CD14-positive monocyte (primary cell): ENCODE data around the gene ACTRT2. TPM values are rescaled to one million over a fixed set of nuclear protein-coding genes. Genes with fewer than 3 reads are reported as not detected.

Source experiments
- DNase-seq, 3 donors: peaks; one replicate each; pipeline ENCODE4 v3.0.0-alpha.2; 2011 to 2022
- H2AFZ ChIP-seq: 2 replicates; pipeline ENCODE4 v1.6.0; 2012; ENCODE audit warnings: mild to moderate bottlenecking, low read depth, low read length, inconsistent platforms; ENCODE audit not compliant: insufficient read depth, poor library complexity, severe bottlenecking
- H3K27ac ChIP-seq, 2 donors: 1 replicate in 1 of 2; 2 replicates in 1 of 2; pipeline ENCODE4 v1.5.1; 2012 to 2013; ENCODE audit warnings: low read length in 2 of 2, control low read depth in 1 of 2, inconsistent platforms in 1 of 2, low read depth in 1 of 2, mild to moderate bottlenecking in 1 of 2
- H3K27me3 ChIP-seq, 2 donors: one replicate each; pipeline versions ENCODE4 v1.6.0 to v1.6.1; 2011 to 2013; ENCODE audit warnings: low read length in 2 of 2; ENCODE audit not compliant: control insufficient read depth in 2 of 2, insufficient read depth in 2 of 2
- H3K36me3 ChIP-seq, 2 donors: replicated peaks in 1 of 2; 1 replicate in 1 of 2; 2 replicates in 1 of 2; pipeline versions ENCODE4 v1.5.1 to v1.6.1; 2012 to 2013; ENCODE audit warnings: low read length in 2 of 2, control low read depth in 1 of 2, inconsistent platforms in 1 of 2, mild to moderate bottlenecking in 1 of 2; ENCODE audit not compliant: insufficient read depth in 2 of 2, control insufficient read depth in 1 of 2
- H3K4me1 ChIP-seq, 2 donors: 1 replicate in 1 of 2; 2 replicates in 1 of 2; pipeline versions ENCODE4 v1.5.1 to v1.6.1; 2012 to 2013; ENCODE audit warnings: low read length in 2 of 2, control low read depth in 1 of 2, inconsistent platforms in 1 of 2, mild to moderate bottlenecking in 1 of 2, moderate library complexity in 1 of 2; ENCODE audit not compliant: insufficient read depth in 2 of 2, control insufficient read depth in 1 of 2
- H3K4me2 ChIP-seq: replicated peaks from 2 replicates; pipeline ENCODE3; 2012; ENCODE audit warnings: low read length, moderate library complexity, mild to moderate bottlenecking; ENCODE audit not compliant: poor library complexity, severe bottlenecking; ENCODE audit errors: extremely low read depth
- H3K4me3 ChIP-seq, 3 experiments: fragments of 200-600 bp in 1 of 3; sonication (generic) in 1 of 3; replicated peaks in 1 of 3; 1 replicate in 2 of 3; 2 replicates in 1 of 3; pipeline ENCODE4 v1.5.1; 2011 to 2013; ENCODE audit warnings: low read length in 3 of 3, mild to moderate bottlenecking in 3 of 3, control low read depth in 2 of 3, low read depth in 2 of 3, inconsistent platforms in 1 of 3, moderate library complexity in 1 of 3
- H3K79me2 ChIP-seq: 2 replicates; pipeline ENCODE4 v1.6.0; 2012; ENCODE audit warnings: mild to moderate bottlenecking, control low read depth, inconsistent platforms, low read length, moderate library complexity; ENCODE audit not compliant: insufficient read depth
- H3K9ac ChIP-seq: 2 replicates; pipeline ENCODE4 v1.6.0; 2017; ENCODE audit warnings: low read length, mild to moderate bottlenecking; ENCODE audit not compliant: insufficient read depth, poor library complexity, severe bottlenecking
- H3K9me3 ChIP-seq, 2 donors: replicated peaks in 1 of 2; 1 replicate in 1 of 2; 2 replicates in 1 of 2; pipeline versions ENCODE4 v1.5.1 to v1.6.1; 2012 to 2013; ENCODE audit warnings: low read length in 2 of 2, control low read depth in 1 of 2; ENCODE audit not compliant: control insufficient read depth in 1 of 2, insufficient read depth in 1 of 2
- H4K20me1 ChIP-seq: 2 replicates; pipeline ENCODE4 v1.6.0; 2012; ENCODE audit warnings: mild to moderate bottlenecking, low read length, control low read depth, moderate library complexity; ENCODE audit not compliant: insufficient read depth
- H3K27ac Mint-ChIP-seq, 7 donors: one replicate each; pipeline ENCODE4 v1.8.0; 2020; ENCODE audit warnings: mild to moderate bottlenecking in 7 of 7, mixed read lengths in 7 of 7, moderate library complexity in 6 of 7, inconsistent platforms in 2 of 7
- H3K27me3 Mint-ChIP-seq, 3 donors: one replicate each; pipeline ENCODE4 v1.8.0; 2021 to 2022; ENCODE audit warnings: low read depth in 3 of 3, mild to moderate bottlenecking in 3 of 3, mixed read lengths in 3 of 3, moderate library complexity in 3 of 3, inconsistent platforms in 1 of 3
- H3K36me3 Mint-ChIP-seq, 2 donors: one replicate each; pipeline ENCODE4 v1.8.0; 2020; ENCODE audit warnings: mixed read lengths in 2 of 2, inconsistent platforms in 1 of 2, mild to moderate bottlenecking in 1 of 2
- H3K4me1 Mint-ChIP-seq: one replicate; pipeline ENCODE4 v1.8.0; 2020; ENCODE audit warnings: mild to moderate bottlenecking, mixed read lengths
- H3K4me3 Mint-ChIP-seq, 2 donors: one replicate each; pipeline ENCODE4 v1.8.0; 2020; ENCODE audit warnings: mild to moderate bottlenecking in 2 of 2, mixed read lengths in 2 of 2, moderate library complexity in 1 of 2
- H3K9me3 Mint-ChIP-seq, 7 donors: one replicate each; pipeline ENCODE4 v1.8.0; 2020 to 2022; ENCODE audit warnings: mixed read lengths in 7 of 7, mild to moderate bottlenecking in 6 of 7, moderate library complexity in 6 of 7, inconsistent platforms in 2 of 7
- WGBS: methylation state at CpG from one replicate; pipeline ENCODE4 v1.1.5; 2013; ENCODE audit warnings: missing lambda C conversion rate; ENCODE audit not compliant: insufficient coverage; 5-methylcytosine and 5-hydroxymethylcytosine counted together
- intact Hi-C, 2 donors: fragments of 100-400 bp; cut with micrococcal nuclease; formaldehyde crosslinking; loops; one replicate each; pipeline versions ENCODE4 v1.15.0 to v1.15.1; 2023
- polyA plus RNA-seq, 3 donors: library from polyadenylated mRNA; depleted of rRNA in 1 of 3; unstranded in 2 of 3; stranded (reverse) in 1 of 3; fragments of 300-500 nt in 2 of 3; fragments of >200 nt in 1 of 3; fragmentation: Illumina TruSeq in 2 of 3; gene quantifications; 1 replicate in 2 of 3; 2 replicates in 1 of 3; pipeline ENCODE4 v1.2.3, GENCODE V29; 2012 to 2021
- TF ChIP-seq, protein P1 (sequence below): fragments of 200-600 bp; IDR thresholded peaks from one replicate; pipeline ENCODE4 v1.8.0; 2022; ENCODE audit warnings: antibody characterized with exemption, mild to moderate bottlenecking

Gene ACTRT2
- polyA plus RNA-seq, 3 donors, result not detected

- no peaks in the 10 kb centered on the region for H3K27me3 ChIP-seq
- DNase-seq, result no peak
Measured at GRCh38 chr1:3029481-3029961, 8.3 kb downstream of the ACTRT2 start.

DNA sequence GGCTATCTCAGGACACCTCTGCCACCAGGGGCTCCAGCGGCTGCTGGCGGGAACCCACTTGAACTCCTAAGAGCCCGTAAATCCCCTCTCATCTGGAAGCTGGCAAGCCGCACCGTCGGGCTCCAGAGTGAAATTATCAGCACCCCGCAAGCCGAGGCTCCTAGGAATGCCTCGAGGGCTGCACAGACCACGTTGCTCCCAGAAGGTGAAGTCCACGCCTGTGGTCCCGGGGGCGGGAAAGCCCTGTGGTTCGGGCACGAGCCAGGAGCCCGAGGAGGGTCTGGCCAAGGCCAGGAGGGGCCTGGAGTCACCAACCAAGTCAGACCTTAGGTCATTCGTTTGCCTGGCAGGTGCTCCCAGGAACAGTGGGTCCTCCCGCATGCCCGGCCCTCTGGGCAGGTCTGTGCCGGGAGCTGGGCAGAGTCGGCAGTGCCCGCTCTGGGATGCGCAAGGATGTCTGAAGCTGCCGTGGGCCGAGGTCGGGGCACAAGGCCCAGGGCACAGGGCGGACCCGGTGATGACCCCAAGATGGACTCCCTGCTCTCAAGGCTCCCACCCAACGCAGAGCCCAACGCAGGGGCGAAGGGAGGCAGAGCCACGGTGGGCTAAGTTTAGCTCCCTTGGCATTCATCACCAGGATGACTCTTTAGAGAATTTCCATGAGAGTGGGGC lies 8.9 kb downstream of the ACTRT2 start:
- no peaks in the 10 kb centered on the region for H3K9me3 Mint-ChIP-seq
- no peaks in the 10 kb centered on the region for H3K79me2 ChIP-seq
- no peak overlapping the region for H3K4me3 ChIP-seq
- no peaks in the 10 kb centered on the region for H3K36me3 Mint-ChIP-seq
- H3K9ac ChIP-seq, result no peak overlapping the region
- H3K27me3 Mint-ChIP-seq, result peaks cover 4 to 8% (median 6%) of the 10 kb centered on the region in 3 donors
- WGBS, result 92% methylated on average over 27 of the region's 32 CpGs
- no peaks in the 10 kb centered on the region for H3K4me1 ChIP-seq
- no peak overlapping the region for H3K4me3 Mint-ChIP-seq
- H4K20me1 ChIP-seq, result no peaks in the 10 kb centered on the region
- H3K9me3 ChIP-seq, result no peaks in the 10 kb centered on the region
- TF ChIP-seq, protein P1, sequence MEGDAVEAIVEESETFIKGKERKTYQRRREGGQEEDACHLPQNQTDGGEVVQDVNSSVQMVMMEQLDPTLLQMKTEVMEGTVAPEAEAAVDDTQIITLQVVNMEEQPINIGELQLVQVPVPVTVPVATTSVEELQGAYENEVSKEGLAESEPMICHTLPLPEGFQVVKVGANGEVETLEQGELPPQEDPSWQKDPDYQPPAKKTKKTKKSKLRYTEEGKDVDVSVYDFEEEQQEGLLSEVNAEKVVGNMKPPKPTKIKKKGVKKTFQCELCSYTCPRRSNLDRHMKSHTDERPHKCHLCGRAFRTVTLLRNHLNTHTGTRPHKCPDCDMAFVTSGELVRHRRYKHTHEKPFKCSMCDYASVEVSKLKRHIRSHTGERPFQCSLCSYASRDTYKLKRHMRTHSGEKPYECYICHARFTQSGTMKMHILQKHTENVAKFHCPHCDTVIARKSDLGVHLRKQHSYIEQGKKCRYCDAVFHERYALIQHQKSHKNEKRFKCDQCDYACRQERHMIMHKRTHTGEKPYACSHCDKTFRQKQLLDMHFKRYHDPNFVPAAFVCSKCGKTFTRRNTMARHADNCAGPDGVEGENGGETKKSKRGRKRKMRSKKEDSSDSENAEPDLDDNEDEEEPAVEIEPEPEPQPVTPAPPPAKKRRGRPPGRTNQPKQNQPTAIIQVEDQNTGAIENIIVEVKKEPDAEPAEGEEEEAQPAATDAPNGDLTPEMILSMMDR, result no peak
- H3K27ac Mint-ChIP-seq, result no peak overlapping the region
- no peaks in the 10 kb centered on the region for H3K36me3 ChIP-seq
- intact Hi-C loops, result no loop called here
- H3K27me3 ChIP-seq, result no peaks in the 10 kb centered on the region
- no peak for DNase-seq
- H3K4me2 ChIP-seq, result no peak overlapping the region
- no peaks in the 10 kb centered on the region for H3K4me1 Mint-ChIP-seq
- H3K27ac ChIP-seq, result no peak overlapping the region
- no peak overlapping the region for H2AFZ ChIP-seq

More at GRCh38 chr1:3029481-3029961, 8.3 kb downstream of the ACTRT2 start:
- H3K4me3 ChIP-seq, result no peak overlapping the region
- H4K20me1 ChIP-seq, result no peaks in the 10 kb centered on the region
- no peaks in the 10 kb centered on the region for H3K79me2 ChIP-seq
- Mint-ChIP-seq H3K27ac (no peak overlapping the region), H3K4me1 (no peaks in the 10 kb centered on the region), H3K9me3 (no peaks in the 10 kb centered on the region), H3K4me3 (no peak overlapping the region), H3K36me3 (no peaks in the 10 kb centered on the region), H3K27me3 (peaks cover 4 to 7% (median 6%) of the 10 kb centered on the region in 3 donors)
- TF ChIP-seq, protein P1, result no peak
- H3K4me2 ChIP-seq, result no peak overlapping the region
- no peak overlapping the region for H3K9ac ChIP-seq
- intact Hi-C loops, result no loop called here
- H3K9me3 ChIP-seq, result no peaks in the 10 kb centered on the region
- H2AFZ ChIP-seq, result no peak overlapping the region
- no peaks in the 10 kb centered on the region for H3K36me3 ChIP-seq
- 93% methylated on average over 10 of the region's 11 CpGs for WGBS
- H3K27ac ChIP-seq, result no peak overlapping the region
- no peaks in the 10 kb centered on the region for H3K4me1 ChIP-seq
